PC-9 (cell line): ENCODE results near the gene HPD.

Experiments
- EZH2 ChIP-seq: fragments of 200-600 bp; sonication (generic); IDR thresholded peaks from 2 replicates; pipeline ENCODE4 v1.8.0; 2017; ENCODE audit warnings: antibody characterized with exemption, low read depth
- TF ChIP-seq, protein P1 (sequence below): fragments of 200-600 bp; sonication (generic); conservative IDR thresholded peaks from 2 replicates; pipeline ENCODE4 v1.6.1; 2017; ENCODE audit warnings: mixed run types, antibody characterized with exemption, mild to moderate bottlenecking, moderate library complexity

DNA sequence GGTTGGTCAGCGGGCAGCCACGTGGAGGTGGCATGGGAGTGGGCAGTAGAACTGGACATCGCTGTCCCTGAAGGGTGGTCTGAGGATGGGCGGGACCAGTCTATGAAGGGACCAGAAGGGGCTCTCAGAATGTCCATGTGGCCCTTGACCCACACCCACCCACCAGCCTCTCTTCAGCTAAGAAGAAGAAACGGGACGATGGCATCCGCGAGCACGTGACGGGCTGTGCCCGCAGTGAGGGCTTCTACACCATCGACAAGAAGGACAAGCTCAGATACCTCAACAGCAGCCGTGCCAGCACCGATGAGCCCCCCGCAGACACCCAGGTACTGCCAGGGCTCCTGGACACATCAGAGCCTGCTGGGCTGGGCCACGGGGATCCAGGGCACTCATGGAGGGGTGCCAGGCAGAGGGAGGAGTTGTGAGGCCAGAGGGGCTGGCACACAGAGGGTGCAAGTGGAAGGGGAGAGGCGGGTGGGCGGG lies 33.6 kb downstream of the HPD start:
- TF ChIP-seq, protein P1, sequence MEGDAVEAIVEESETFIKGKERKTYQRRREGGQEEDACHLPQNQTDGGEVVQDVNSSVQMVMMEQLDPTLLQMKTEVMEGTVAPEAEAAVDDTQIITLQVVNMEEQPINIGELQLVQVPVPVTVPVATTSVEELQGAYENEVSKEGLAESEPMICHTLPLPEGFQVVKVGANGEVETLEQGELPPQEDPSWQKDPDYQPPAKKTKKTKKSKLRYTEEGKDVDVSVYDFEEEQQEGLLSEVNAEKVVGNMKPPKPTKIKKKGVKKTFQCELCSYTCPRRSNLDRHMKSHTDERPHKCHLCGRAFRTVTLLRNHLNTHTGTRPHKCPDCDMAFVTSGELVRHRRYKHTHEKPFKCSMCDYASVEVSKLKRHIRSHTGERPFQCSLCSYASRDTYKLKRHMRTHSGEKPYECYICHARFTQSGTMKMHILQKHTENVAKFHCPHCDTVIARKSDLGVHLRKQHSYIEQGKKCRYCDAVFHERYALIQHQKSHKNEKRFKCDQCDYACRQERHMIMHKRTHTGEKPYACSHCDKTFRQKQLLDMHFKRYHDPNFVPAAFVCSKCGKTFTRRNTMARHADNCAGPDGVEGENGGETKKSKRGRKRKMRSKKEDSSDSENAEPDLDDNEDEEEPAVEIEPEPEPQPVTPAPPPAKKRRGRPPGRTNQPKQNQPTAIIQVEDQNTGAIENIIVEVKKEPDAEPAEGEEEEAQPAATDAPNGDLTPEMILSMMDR = no peak
- no peak for TF ChIP-seq EZH2
